GM23338 (cell line): ENCODE data around the gene TMEM201. TPM values are rescaled to one million over a fixed set of nuclear protein-coding genes. Genes with fewer than 3 reads are reported as not detected.
A peak's percentile ranks its signal among the peaks of the same experiment; 100 is the strongest.

Experiments used
- ATAC-seq: fragments of 200-7000 bp; cut with Tn5 transposase; 3 replicates; pipeline ENCODE4 v1.9.1; 2020
- DNase-seq: peaks from one replicate; pipeline ENCODE4 v3.0.0-alpha.2; 2015; ENCODE audit warnings: low spot score
- H2AFZ ChIP-seq: fragments of 200-600 bp; sonication (generic); 2 replicates; pipeline ENCODE4 v1.8.0; 2016; ENCODE audit warnings: antibody characterized with exemption, mild to moderate bottlenecking, moderate library complexity
- H3F3A ChIP-seq: fragments of 200-600 bp; sonication (generic); replicated peaks from 2 replicates; pipeline ENCODE4 v1.8.0; 2017; ENCODE audit warnings: antibody characterized with exemption, mixed run types, low read depth
- H3K27ac ChIP-seq: fragments of 200-600 bp; sonication (generic); 2 replicates; pipeline ENCODE4 v1.6.1; 2016; ENCODE audit warnings: low read depth
- H3K27me3 ChIP-seq: fragments of 200-600 bp; sonication (generic); 2 replicates; pipeline ENCODE4 v1.8.0; 2016; ENCODE audit warnings: mild to moderate bottlenecking, mixed run types, moderate library complexity; ENCODE audit not compliant: insufficient read depth
- H3K36me3 ChIP-seq: fragments of 200-600 bp; sonication (generic); 2 replicates; pipeline ENCODE4 v1.8.0; 2016; ENCODE audit warnings: mild to moderate bottlenecking; ENCODE audit not compliant: insufficient read depth
- H3K4me1 ChIP-seq: fragments of 200-600 bp; sonication (generic); 2 replicates; pipeline ENCODE4 v1.8.0; 2016; ENCODE audit warnings: mild to moderate bottlenecking, moderate library complexity; ENCODE audit not compliant: insufficient read depth
- H3K4me2 ChIP-seq: fragments of 200-600 bp; sonication (generic); 2 replicates; pipeline ENCODE4 v1.7.1; 2017; ENCODE audit warnings: mixed run types
- H3K4me3 ChIP-seq: fragments of 200-600 bp; sonication (generic); 2 replicates; pipeline ENCODE4 v1.6.1; 2016; ENCODE audit warnings: mixed run types
- H3K79me2 ChIP-seq: fragments of 200-600 bp; sonication (generic); replicated peaks from 2 replicates; pipeline ENCODE4 v1.8.0; 2017; ENCODE audit warnings: mild to moderate bottlenecking; ENCODE audit not compliant: insufficient read depth
- H3K9me2 ChIP-seq: fragments of 200-600 bp; sonication (generic); 2 replicates; pipeline ENCODE4 v1.8.0; 2017; ENCODE audit not compliant: insufficient read depth
- H4K20me1 ChIP-seq: fragments of 200-600 bp; sonication (generic); replicated peaks from 2 replicates; pipeline ENCODE4 v1.8.0; 2017; ENCODE audit warnings: mild to moderate bottlenecking; ENCODE audit not compliant: insufficient read depth
- H3K27ac Mint-ChIP-seq: 2 replicates; pipeline ENCODE4 v1.8.0; 2020; ENCODE audit warnings: inconsistent platforms, mild to moderate bottlenecking, moderate library complexity, mixed read lengths
- H3K27me3 Mint-ChIP-seq: 3 replicates; pipeline ENCODE4 v1.8.0; 2022; ENCODE audit warnings: low read depth, mild to moderate bottlenecking, moderate library complexity, mixed read lengths, inconsistent platforms; ENCODE audit not compliant: insufficient read depth, poor library complexity
- H3K36me3 Mint-ChIP-seq: 3 replicates; pipeline ENCODE4 v1.8.0; 2021; ENCODE audit warnings: low read depth, mild to moderate bottlenecking, inconsistent platforms, moderate library complexity, mixed read lengths
- H3K4me1 Mint-ChIP-seq: 3 replicates; pipeline ENCODE4 v1.8.0; 2020; ENCODE audit warnings: mild to moderate bottlenecking, inconsistent platforms, mixed read lengths
- H3K4me3 Mint-ChIP-seq: 3 replicates; pipeline ENCODE4 v1.8.0; 2021; ENCODE audit warnings: moderate library complexity, mild to moderate bottlenecking, inconsistent platforms, mixed read lengths
- H3K9me3 Mint-ChIP-seq: 3 replicates; pipeline ENCODE4 v1.8.0; 2020; ENCODE audit warnings: moderate library complexity, mild to moderate bottlenecking, inconsistent platforms, mixed read lengths
- CREB1 ChIP-seq: fragments of 250-450 bp; sonication (Bioruptor Pico); IDR thresholded peaks from 2 replicates; pipeline ENCODE4 v1.5.0; 2020; ENCODE audit warnings: low read depth, mild to moderate bottlenecking, moderate library complexity
- EZH2 ChIP-seq: fragments of 200-600 bp; sonication (generic); IDR thresholded peaks from one replicate; pipeline ENCODE4 v1.8.0; 2017; ENCODE audit warnings: antibody characterized with exemption, mild to moderate bottlenecking, low read depth; ENCODE audit not compliant: unreplicated experiment
- EZH2phosphoT487 ChIP-seq: fragments of 200-600 bp; sonication (generic); IDR thresholded peaks from one replicate; pipeline ENCODE4 v1.8.1; 2018; ENCODE audit warnings: antibody characterized with exemption; ENCODE audit not compliant: unreplicated experiment
- JUNB ChIP-seq: IDR thresholded peaks from one replicate; pipeline ENCODE4 v1.6.1; 2016; ENCODE audit warnings: antibody characterized with exemption; ENCODE audit not compliant: unreplicated experiment
- NANOG ChIP-seq: IDR thresholded peaks from 2 replicates; pipeline ENCODE4 v1.6.1; 2016; ENCODE audit warnings: antibody characterized with exemption, borderline replicate concordance
- POLR2AphosphoS5 ChIP-seq: IDR thresholded peaks from 2 replicates; pipeline ENCODE4 v1.6.1; 2016; ENCODE audit warnings: antibody characterized with exemption, low read depth
- STAT1 ChIP-seq: IDR thresholded peaks from one replicate; pipeline ENCODE4 v1.6.1; 2016; ENCODE audit warnings: antibody characterized with exemption; ENCODE audit not compliant: unreplicated experiment
- ZNF114 ChIP-seq: fragments of 250-450 bp; sonication (Bioruptor Pico); IDR thresholded peaks from 2 replicates; pipeline ENCODE4 v1.5.0; 2020; ENCODE audit warnings: mild to moderate bottlenecking, moderate library complexity
- ZNF331 ChIP-seq: fragments of 250-450 bp; sonication (Bioruptor Pico); IDR thresholded peaks from 2 replicates; pipeline ENCODE4 v1.5.0; 2020; ENCODE audit warnings: low read depth, mild to moderate bottlenecking, moderate library complexity
- polyA plus RNA-seq: library from polyadenylated mRNA; unstranded; fragments of >200 nt; fragmentation: Nextera tagmentation; extraction: Ambion mirVana; gene quantifications from 2 replicates; pipeline ENCODE4 v1.2.1, GENCODE V29; 2016
- total RNA-seq: library from RNA; depleted of rRNA; stranded (reverse); fragments of >200 nt; shearing (Covaris generic); gene quantifications from 2 replicates; pipeline ENCODE4 v1.2.3, GENCODE V29; 2014
- TF ChIP-seq, protein P1 (sequence below): fragments of 250-450 bp; sonication (Bioruptor Pico); IDR thresholded peaks from 2 replicates; pipeline ENCODE4 v1.5.0; 2020; ENCODE audit warnings: mild to moderate bottlenecking, moderate library complexity
- TF ChIP-seq, protein P2 (sequence below): IDR thresholded peaks from 2 replicates; pipeline ENCODE4 v1.6.1; 2016; ENCODE audit warnings: antibody characterized with exemption
- TF ChIP-seq, protein P3 (sequence below): IDR thresholded peaks from one replicate; pipeline ENCODE4 v1.6.1; 2018; ENCODE audit warnings: antibody characterized with exemption; ENCODE audit not compliant: unreplicated experiment
- TF ChIP-seq, protein P4 (sequence below), 2 experiments: fragments of 200-600 bp in 1 of 2; sonication (generic) in 1 of 2; conservative IDR thresholded peaks; 2 replicates each; pipeline versions ENCODE4 v1.5.1 to v1.6.1; 2016 to 2017; ENCODE audit warnings: antibody characterized with exemption in 2 of 2, low read depth in 2 of 2, mild to moderate bottlenecking in 2 of 2, moderate library complexity in 1 of 2

Gene TMEM201
- total and polyA plus RNA-seq, 2 experiments from 2014 or later: 11.6 to 27.2 TPM

DNA sequence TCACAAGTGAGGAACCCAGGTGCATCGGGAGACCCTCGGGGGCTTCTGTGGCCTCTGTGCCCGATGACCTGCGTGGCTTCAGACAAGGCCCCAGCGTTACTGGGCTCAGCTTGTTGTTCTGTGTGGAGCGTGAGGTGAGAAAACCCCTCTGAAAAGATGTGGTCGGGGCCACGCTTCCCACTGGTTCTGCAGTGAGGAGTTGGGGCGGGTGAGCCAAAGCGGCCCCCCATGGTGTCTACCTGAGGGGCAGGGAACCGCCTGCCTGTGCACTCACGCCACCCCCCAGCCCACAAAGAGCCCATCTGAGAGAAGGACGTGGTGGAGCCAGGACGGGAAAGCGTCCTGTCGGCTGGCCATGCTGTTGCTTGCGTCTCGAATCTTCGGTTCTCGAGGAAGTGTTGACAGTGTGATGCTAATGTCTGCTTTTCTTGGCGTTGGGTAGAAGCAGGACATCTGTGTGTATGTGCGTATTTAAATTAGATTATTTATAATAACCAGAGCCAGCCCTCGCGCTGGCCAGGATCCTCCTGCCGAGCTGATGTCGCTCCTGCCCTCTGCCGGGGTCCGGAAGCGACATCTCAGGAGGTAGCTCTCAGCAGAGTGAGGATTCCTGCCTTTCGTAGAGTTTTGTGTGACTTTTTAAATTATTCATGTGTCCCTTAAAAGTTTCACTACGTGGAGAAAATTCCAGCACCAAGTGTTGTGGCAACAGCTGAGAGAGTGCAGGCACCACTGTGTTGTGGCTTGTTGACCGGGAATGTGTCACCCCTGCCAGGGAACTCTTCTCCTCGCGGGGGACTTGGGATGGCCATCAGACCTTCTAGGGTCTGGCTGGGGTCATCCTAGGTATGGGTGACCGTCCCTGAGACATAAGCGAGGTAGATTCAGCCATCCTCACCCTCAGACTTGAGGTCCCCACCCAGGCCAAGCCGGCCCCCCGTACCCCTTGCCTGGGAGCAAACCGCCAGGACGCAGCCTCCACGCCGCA is 15.3 kb downstream of the TMEM201 start:
- no peak for ATAC-seq
- 0 out of 2 replicates have a peak overlapping the region, but pooled peaks have one; percentile 26 for H3K27ac ChIP-seq

More for the DNA sequence above, 15.3 kb downstream of the TMEM201 start:
- Histone ChIP-seq H4K20me1 (peaks cover 4% of the 10 kb centered on the region; the same call in 1 of the 2 replicates), H3F3A (no peaks in the 10 kb centered on the region), H2AFZ (no peak overlapping the region), H3K4me2 (no peak overlapping the region), H3K9me2 (no peaks in the 10 kb centered on the region), H3K4me3 (no peak overlapping the region), H3K27me3 (no peaks in the 10 kb centered on the region), H3K79me2 (no peaks in the 10 kb centered on the region), H3K36me3 (peaks cover 6% of the 10 kb centered on the region; the same call in 1 of the 2 replicates), H3K4me1 (no peaks in the 10 kb centered on the region)
- 0 out of 3 replicates have a peak, but pooled peaks cover 2% of the 10 kb centered on the region for H3K4me1 Mint-ChIP-seq
- H3K27me3 Mint-ChIP-seq: peaks cover 7% of the 10 kb centered on the region
- no peaks in the 10 kb centered on the region; the same call in 2 of the 3 replicates for H3K9me3 Mint-ChIP-seq
- peak overlapping the region; percentile 74; the same call in 1 of the 2 replicates for H3K27ac Mint-ChIP-seq
- H3K36me3 Mint-ChIP-seq: peaks cover 25% of the 10 kb centered on the region
- TF ChIP-seq EZH2: no peak
- no peak for TF ChIP-seq CREB1 (CRISPR knock-in tag)
- TF ChIP-seq, protein P1, sequence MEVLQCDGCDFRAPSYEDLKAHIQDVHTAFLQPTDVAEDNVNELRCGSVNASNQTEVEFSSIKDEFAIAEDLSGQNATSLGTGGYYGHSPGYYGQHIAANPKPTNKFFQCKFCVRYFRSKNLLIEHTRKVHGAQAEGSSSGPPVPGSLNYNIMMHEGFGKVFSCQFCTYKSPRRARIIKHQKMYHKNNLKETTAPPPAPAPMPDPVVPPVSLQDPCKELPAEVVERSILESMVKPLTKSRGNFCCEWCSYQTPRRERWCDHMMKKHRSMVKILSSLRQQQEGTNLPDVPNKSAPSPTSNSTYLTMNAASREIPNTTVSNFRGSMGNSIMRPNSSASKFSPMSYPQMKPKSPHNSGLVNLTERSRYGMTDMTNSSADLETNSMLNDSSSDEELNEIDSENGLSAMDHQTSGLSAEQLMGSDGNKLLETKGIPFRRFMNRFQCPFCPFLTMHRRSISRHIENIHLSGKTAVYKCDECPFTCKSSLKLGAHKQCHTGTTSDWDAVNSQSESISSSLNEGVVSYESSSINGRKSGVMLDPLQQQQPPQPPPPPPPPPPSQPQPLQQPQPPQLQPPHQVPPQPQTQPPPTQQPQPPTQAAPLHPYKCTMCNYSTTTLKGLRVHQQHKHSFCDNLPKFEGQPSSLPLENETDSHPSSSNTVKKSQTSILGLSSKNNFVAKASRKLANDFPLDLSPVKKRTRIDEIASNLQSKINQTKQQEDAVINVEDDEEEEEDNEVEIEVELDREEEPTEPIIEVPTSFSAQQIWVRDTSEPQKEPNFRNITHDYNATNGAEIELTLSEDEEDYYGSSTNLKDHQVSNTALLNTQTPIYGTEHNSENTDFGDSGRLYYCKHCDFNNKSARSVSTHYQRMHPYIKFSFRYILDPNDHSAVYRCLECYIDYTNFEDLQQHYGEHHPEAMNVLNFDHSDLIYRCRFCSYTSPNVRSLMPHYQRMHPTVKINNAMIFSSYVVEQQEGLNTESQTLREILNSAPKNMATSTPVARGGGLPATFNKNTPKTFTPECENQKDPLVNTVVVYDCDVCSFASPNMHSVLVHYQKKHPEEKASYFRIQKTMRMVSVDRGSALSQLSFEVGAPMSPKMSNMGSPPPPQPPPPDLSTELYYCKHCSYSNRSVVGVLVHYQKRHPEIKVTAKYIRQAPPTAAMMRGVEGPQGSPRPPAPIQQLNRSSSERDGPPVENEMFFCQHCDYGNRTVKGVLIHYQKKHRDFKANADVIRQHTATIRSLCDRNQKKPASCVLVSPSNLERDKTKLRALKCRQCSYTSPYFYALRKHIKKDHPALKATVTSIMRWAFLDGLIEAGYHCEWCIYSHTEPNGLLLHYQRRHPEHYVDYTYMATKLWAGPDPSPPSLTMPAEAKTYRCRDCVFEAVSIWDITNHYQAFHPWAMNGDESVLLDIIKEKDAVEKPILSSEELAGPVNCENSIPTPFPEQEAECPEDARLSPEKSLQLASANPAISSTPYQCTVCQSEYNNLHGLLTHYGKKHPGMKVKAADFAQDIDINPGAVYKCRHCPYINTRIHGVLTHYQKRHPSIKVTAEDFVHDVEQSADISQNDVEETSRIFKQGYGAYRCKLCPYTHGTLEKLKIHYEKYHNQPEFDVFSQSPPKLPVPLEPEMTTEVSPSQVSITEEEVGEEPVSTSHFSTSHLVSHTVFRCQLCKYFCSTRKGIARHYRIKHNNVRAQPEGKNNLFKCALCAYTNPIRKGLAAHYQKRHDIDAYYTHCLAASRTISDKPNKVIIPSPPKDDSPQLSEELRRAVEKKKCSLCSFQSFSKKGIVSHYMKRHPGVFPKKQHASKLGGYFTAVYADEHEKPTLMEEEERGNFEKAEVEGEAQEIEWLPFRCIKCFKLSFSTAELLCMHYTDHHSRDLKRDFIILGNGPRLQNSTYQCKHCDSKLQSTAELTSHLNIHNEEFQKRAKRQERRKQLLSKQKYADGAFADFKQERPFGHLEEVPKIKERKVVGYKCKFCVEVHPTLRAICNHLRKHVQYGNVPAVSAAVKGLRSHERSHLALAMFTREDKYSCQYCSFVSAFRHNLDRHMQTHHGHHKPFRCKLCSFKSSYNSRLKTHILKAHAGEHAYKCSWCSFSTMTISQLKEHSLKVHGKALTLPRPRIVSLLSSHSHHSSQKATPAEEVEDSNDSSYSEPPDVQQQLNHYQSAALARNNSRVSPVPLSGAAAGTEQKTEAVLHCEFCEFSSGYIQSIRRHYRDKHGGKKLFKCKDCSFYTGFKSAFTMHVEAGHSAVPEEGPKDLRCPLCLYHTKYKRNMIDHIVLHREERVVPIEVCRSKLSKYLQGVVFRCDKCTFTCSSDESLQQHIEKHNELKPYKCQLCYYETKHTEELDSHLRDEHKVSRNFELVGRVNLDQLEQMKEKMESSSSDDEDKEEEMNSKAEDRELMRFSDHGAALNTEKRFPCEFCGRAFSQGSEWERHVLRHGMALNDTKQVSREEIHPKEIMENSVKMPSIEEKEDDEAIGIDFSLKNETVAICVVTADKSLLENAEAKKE: no peak
- TF ChIP-seq, protein P2, sequence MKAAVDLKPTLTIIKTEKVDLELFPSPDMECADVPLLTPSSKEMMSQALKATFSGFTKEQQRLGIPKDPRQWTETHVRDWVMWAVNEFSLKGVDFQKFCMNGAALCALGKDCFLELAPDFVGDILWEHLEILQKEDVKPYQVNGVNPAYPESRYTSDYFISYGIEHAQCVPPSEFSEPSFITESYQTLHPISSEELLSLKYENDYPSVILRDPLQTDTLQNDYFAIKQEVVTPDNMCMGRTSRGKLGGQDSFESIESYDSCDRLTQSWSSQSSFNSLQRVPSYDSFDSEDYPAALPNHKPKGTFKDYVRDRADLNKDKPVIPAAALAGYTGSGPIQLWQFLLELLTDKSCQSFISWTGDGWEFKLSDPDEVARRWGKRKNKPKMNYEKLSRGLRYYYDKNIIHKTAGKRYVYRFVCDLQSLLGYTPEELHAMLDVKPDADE: no peak
- no peak for TF ChIP-seq ZNF114 (CRISPR knock-in tag)
- TF ChIP-seq, protein P3, sequence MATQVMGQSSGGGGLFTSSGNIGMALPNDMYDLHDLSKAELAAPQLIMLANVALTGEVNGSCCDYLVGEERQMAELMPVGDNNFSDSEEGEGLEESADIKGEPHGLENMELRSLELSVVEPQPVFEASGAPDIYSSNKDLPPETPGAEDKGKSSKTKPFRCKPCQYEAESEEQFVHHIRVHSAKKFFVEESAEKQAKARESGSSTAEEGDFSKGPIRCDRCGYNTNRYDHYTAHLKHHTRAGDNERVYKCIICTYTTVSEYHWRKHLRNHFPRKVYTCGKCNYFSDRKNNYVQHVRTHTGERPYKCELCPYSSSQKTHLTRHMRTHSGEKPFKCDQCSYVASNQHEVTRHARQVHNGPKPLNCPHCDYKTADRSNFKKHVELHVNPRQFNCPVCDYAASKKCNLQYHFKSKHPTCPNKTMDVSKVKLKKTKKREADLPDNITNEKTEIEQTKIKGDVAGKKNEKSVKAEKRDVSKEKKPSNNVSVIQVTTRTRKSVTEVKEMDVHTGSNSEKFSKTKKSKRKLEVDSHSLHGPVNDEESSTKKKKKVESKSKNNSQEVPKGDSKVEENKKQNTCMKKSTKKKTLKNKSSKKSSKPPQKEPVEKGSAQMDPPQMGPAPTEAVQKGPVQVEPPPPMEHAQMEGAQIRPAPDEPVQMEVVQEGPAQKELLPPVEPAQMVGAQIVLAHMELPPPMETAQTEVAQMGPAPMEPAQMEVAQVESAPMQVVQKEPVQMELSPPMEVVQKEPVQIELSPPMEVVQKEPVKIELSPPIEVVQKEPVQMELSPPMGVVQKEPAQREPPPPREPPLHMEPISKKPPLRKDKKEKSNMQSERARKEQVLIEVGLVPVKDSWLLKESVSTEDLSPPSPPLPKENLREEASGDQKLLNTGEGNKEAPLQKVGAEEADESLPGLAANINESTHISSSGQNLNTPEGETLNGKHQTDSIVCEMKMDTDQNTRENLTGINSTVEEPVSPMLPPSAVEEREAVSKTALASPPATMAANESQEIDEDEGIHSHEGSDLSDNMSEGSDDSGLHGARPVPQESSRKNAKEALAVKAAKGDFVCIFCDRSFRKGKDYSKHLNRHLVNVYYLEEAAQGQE: no peak
- no peak for TF ChIP-seq EZH2phosphoT487
- no peak for TF ChIP-seq NANOG
- TF ChIP-seq ZNF331 (CRISPR knock-in tag): no peak
- TF ChIP-seq, protein P4, sequence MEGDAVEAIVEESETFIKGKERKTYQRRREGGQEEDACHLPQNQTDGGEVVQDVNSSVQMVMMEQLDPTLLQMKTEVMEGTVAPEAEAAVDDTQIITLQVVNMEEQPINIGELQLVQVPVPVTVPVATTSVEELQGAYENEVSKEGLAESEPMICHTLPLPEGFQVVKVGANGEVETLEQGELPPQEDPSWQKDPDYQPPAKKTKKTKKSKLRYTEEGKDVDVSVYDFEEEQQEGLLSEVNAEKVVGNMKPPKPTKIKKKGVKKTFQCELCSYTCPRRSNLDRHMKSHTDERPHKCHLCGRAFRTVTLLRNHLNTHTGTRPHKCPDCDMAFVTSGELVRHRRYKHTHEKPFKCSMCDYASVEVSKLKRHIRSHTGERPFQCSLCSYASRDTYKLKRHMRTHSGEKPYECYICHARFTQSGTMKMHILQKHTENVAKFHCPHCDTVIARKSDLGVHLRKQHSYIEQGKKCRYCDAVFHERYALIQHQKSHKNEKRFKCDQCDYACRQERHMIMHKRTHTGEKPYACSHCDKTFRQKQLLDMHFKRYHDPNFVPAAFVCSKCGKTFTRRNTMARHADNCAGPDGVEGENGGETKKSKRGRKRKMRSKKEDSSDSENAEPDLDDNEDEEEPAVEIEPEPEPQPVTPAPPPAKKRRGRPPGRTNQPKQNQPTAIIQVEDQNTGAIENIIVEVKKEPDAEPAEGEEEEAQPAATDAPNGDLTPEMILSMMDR (conservative IDR thresholded peaks at IDR 0.05; ENCODE audit: low read depth in 2 of 2): no peak
- no peak for TF ChIP-seq POLR2AphosphoS5
- no peak for TF ChIP-seq JUNB
- TF ChIP-seq STAT1: no peak
- DNase-seq: no peak
- H3K4me3 Mint-ChIP-seq: no peak overlapping the region
